Kidney (tissue), 14 donors: ENCODE results near the gene KCNJ11. TPM values are rescaled to one million over a fixed set of nuclear protein-coding genes. Genes with fewer than 3 reads are reported as not detected.

Experiments used
- DNase-seq, 5 donors: peaks; one replicate each; pipeline ENCODE4 v3.0.0-alpha.2; 2013 to 2020
- FAIRE-seq: peaks from 2 replicates; lab custom pipeline; 2012; peaks lifted over from hg19 to GRCh38; lab: Jason Lieb, UNC
- H3K27ac ChIP-seq, 2 donors: one replicate each; pipeline ENCODE4 v1.7.0; 2013; ENCODE audit warnings: low read depth in 2 of 2, low read length in 2 of 2, inconsistent platforms in 1 of 2
- H3K27me3 ChIP-seq: one replicate; pipeline ENCODE4 v1.7.1; 2013; ENCODE audit warnings: low read length, inconsistent platforms; ENCODE audit not compliant: control insufficient read depth, insufficient read depth
- H3K36me3 ChIP-seq, 3 donors: one replicate each; pipeline versions ENCODE4 v1.7.0 to v1.7.1; 2013; ENCODE audit warnings: low read length in 3 of 3, control low read depth in 1 of 3, inconsistent platforms in 1 of 3; ENCODE audit not compliant: insufficient read depth in 3 of 3, control insufficient read depth in 2 of 3
- H3K4me1 ChIP-seq, 3 donors: one replicate each; pipeline versions ENCODE4 v1.7.0 to v1.7.1; 2013; ENCODE audit warnings: low read length in 3 of 3, inconsistent platforms in 1 of 3, low read depth in 1 of 3; ENCODE audit not compliant: control insufficient read depth in 2 of 3, insufficient read depth in 2 of 3
- H3K4me3 ChIP-seq, 3 donors: one replicate each; pipeline versions ENCODE4 v1.7.0 to v1.8.1; 2013; ENCODE audit warnings: low read length in 3 of 3, control low read depth in 1 of 3, inconsistent platforms in 1 of 3
- H3K9ac ChIP-seq, 3 donors: one replicate each; pipeline versions ENCODE4 v1.7.0 to v1.7.1; 2013; ENCODE audit warnings: low read length in 3 of 3, control low read depth in 1 of 3, inconsistent platforms in 1 of 3
- H3K9me3 ChIP-seq, 3 donors: one replicate each; pipeline versions ENCODE4 v1.7.0 to v1.7.1; 2013; ENCODE audit warnings: low read length in 3 of 3, control low read depth in 1 of 3, inconsistent platforms in 1 of 3; ENCODE audit not compliant: control insufficient read depth in 2 of 3, insufficient read depth in 1 of 3
- CTCF ChIP-seq: IDR thresholded peaks from 3 replicates; pipeline ENCODE4 v1.5.1; 2012; ENCODE audit warnings: mild to moderate bottlenecking, moderate library complexity, borderline replicate concordance; ENCODE audit not compliant: insufficient read depth; ENCODE audit errors: extremely low read depth
- intact Hi-C: fragments of 100-400 bp; cut with DNase I; formaldehyde crosslinking; loops from one replicate; pipeline ENCODE4 v1.11.1; 2022
- polyA plus RNA-seq: library from polyadenylated mRNA; stranded (reverse); fragments of 350-450 nt; fragmentation: Illumina TruSeq; extraction: RNeasy Lipid Tissue Mini Kit (QIAGEN cat#74804); gene quantifications from one replicate; pipeline ENCODE4 v1.2.3, GENCODE V29; 2014; ENCODE audit warnings: low read depth, low replicate concordance; ENCODE audit not compliant: insufficient read depth
- total RNA-seq: library from RNA; stranded (reverse); fragmentation: NEBNext Ultra II Directional; extraction: Animal tissue kit (Norgen Biotek cat#: 25700); gene quantifications from one replicate; pipeline ENCODE4 v1.2.1, GENCODE V29; 2021
- donor health status: control.
- donor health status: control.
- donor health status: control.
- donor health status: control.
- donor health status: control.
- donor health status: DM: yes; HTN: yes; CAD: no.
- donor health status: Normal renal cell carcinoma (clear cell type).

Gene KCNJ11
- total and polyA plus RNA-seq, 2 donors from 2014 or later = 3.6 to 4.8 TPM

GRCh38 chr11:17351172-17351509 lies 37.3 kb downstream of the KCNJ11 start:
- Histone ChIP-seq H3K4me3 (peak overlapping the region in 2 of 3 donors; percentile 52 to 81), H3K9me3 (no peaks in the 10 kb centered on the region), H3K4me1 (peaks cover 0 to 9% (median 8%) of the 10 kb centered on the region in 3 donors), H3K27me3 (peaks cover 9% of the 10 kb centered on the region), H3K36me3 (no peaks in the 10 kb centered on the region), H3K27ac (no peak overlapping the region), H3K9ac (peak overlapping the region in 1 of 3 donors; percentile 28)
- TF ChIP-seq CTCF = no peak
- FAIRE-seq (no peak), DNase-seq (no peak)
- intact Hi-C loops = no loop called here

- Histone ChIP-seq H3K27me3 (peaks cover 9% of the 10 kb centered on the region), H3K36me3 (no peaks in the 10 kb centered on the region), H3K4me3 (no peak overlapping the region), H3K9ac (no peak overlapping the region), H3K27ac (no peak overlapping the region), H3K4me1 (peaks cover 0 to 9% (median 8%) of the 10 kb centered on the region in 3 donors), H3K9me3 (no peaks in the 10 kb centered on the region)
- DNase-seq (peak in 1 of 5 donors; percentile 3), FAIRE-seq (no peak)
- intact Hi-C loops = no loop called here
- no peak for TF ChIP-seq CTCF
These were observed 37.8 kb downstream of the KCNJ11 start for GRCh38 chr11:17350455-17351171.

GRCh38 chr11:17347676-17348075 lies 40.8 kb downstream of the KCNJ11 start:
- peaks cover 0 to 3% (median 2%) of the 10 kb centered on the region in 3 donors for H3K4me1 ChIP-seq
- H3K9me3 ChIP-seq = no peaks in the 10 kb centered on the region
- peaks cover 5% of the 10 kb centered on the region for H3K27me3 ChIP-seq
- H3K9ac ChIP-seq = no peak overlapping the region
- intact Hi-C loops = no loop called here
- H3K27ac ChIP-seq = no peak overlapping the region
- DNase-seq = no peak
- TF ChIP-seq CTCF = no peak
- H3K4me3 ChIP-seq = no peak overlapping the region
- no peaks in the 10 kb centered on the region for H3K36me3 ChIP-seq
- FAIRE-seq = no peak
